Endodermal cell (in vitro differentiated cells): ENCODE measurements around the gene GPSM1. TPM values are rescaled to one million over a fixed set of nuclear protein-coding genes. Genes with fewer than 3 reads are reported as not detected.

Experiments used
- DNase-seq: peaks from one replicate; pipeline ENCODE4 v3.0.0-alpha.2; 2017
- H3K27ac ChIP-seq: 2 replicates; pipeline ENCODE4 v1.5.1; 2013; ENCODE audit warnings: mild to moderate bottlenecking, low read depth, low read length, moderate library complexity
- H3K27me3 ChIP-seq: 2 replicates; pipeline ENCODE4 v1.6.1; 2013; ENCODE audit warnings: mild to moderate bottlenecking, low read length, moderate library complexity; ENCODE audit not compliant: insufficient read depth, control insufficient read depth, poor library complexity, severe bottlenecking
- H3K36me3 ChIP-seq: 2 replicates; pipeline ENCODE4 v1.7.0; 2013; ENCODE audit warnings: mild to moderate bottlenecking, low read length, moderate library complexity; ENCODE audit not compliant: control insufficient read depth, insufficient read depth
- H3K4me1 ChIP-seq: one replicate; pipeline ENCODE4 v1.7.0; 2013; ENCODE audit warnings: low read length; ENCODE audit not compliant: control insufficient read depth, insufficient read depth
- H3K4me3 ChIP-seq: 2 replicates; pipeline ENCODE4 v1.5.1; 2013; ENCODE audit warnings: mild to moderate bottlenecking, low read length, moderate library complexity
- H3K9ac ChIP-seq: 2 replicates; pipeline ENCODE4 v1.6.1; 2013; ENCODE audit warnings: mild to moderate bottlenecking, low read length, moderate library complexity; ENCODE audit not compliant: poor library complexity, severe bottlenecking; ENCODE audit errors: extremely low read depth
- H3K9me3 ChIP-seq: 2 replicates; pipeline ENCODE4 v1.6.1; 2013; ENCODE audit warnings: mild to moderate bottlenecking, low read length, moderate library complexity; ENCODE audit not compliant: control insufficient read depth
- H3K27ac Mint-ChIP-seq: 2 replicates; pipeline ENCODE4 v1.8.0; 2020; ENCODE audit warnings: mixed read lengths
- H3K27me3 Mint-ChIP-seq: 2 replicates; pipeline ENCODE4 v1.8.0; 2021; ENCODE audit warnings: mild to moderate bottlenecking, mixed read lengths; ENCODE audit not compliant: insufficient read depth
- H3K36me3 Mint-ChIP-seq: 2 replicates; pipeline ENCODE4 v1.8.0; 2020; ENCODE audit warnings: low read depth, mixed read lengths
- H3K4me1 Mint-ChIP-seq: 2 replicates; pipeline ENCODE4 v1.8.0; 2020; ENCODE audit warnings: mixed read lengths
- H3K4me3 Mint-ChIP-seq: 2 replicates; pipeline ENCODE4 v1.8.0; 2020; ENCODE audit warnings: mild to moderate bottlenecking, moderate library complexity, mixed read lengths
- H3K9me3 Mint-ChIP-seq: 2 replicates; pipeline ENCODE4 v1.8.0; 2020; ENCODE audit warnings: mild to moderate bottlenecking, mixed read lengths
- CTCF ChIP-seq: fragments of 200-600 bp; sonication (generic); conservative IDR thresholded peaks from 2 replicates; pipeline ENCODE4 v1.5.0; 2021; ENCODE audit warnings: antibody characterized with exemption, mild to moderate bottlenecking
- WGBS, 2 experiments: methylation state at CpG; one replicate each; pipeline versions ENCODE4 v1.1.5 to v1.1.7; 2013; ENCODE audit warnings: missing lambda C conversion rate in 2 of 2, mixed read lengths in 1 of 2; ENCODE audit not compliant: insufficient coverage in 1 of 2, insufficient read length in 1 of 2; 5-methylcytosine and 5-hydroxymethylcytosine counted together
- total RNA-seq, 2 donors: library from RNA; stranded (reverse); fragmentation: NEBNext Ultra II Directional in 1 of 2; extraction: Animal tissue kit (Norgen Biotek cat#: 25700) in 1 of 2; gene quantifications; 2 replicates in 1 of 2; 3 replicates in 1 of 2; pipeline ENCODE4 v1.2.1, GENCODE V29; 2021

GPSM1 gene
- total RNA-seq, 2 donors from 2014 or later, result 37.2 to 38.6 TPM

GRCh38 chr9:136286359-136286986 lies 40.9 kb upstream of the GPSM1 start:
- DNase-seq, result no peak
- no peaks in the 10 kb centered on the region for H3K36me3 Mint-ChIP-seq
- H3K4me3 Mint-ChIP-seq, result no peak overlapping the region
- H3K27me3 Mint-ChIP-seq, result no peaks in the 10 kb centered on the region
- TF ChIP-seq CTCF, result no peak
- Histone ChIP-seq H3K27me3 (no peaks in the 10 kb centered on the region), H3K4me3 (no peak overlapping the region), H3K9me3 (no peaks in the 10 kb centered on the region), H3K27ac (no peak overlapping the region), H3K9ac (no peak overlapping the region), H3K36me3 (no peaks in the 10 kb centered on the region), H3K4me1 (no peaks in the 10 kb centered on the region)
- H3K9me3 Mint-ChIP-seq, result no peaks in the 10 kb centered on the region
- no peaks in the 10 kb centered on the region for H3K4me1 Mint-ChIP-seq
- 89 to 91% methylated on average over 25 to 30 of the region's 30 CpGs for WGBS, 2 experiments
- H3K27ac Mint-ChIP-seq, result no peak overlapping the region

- no peaks in the 10 kb centered on the region for H3K27me3 Mint-ChIP-seq
- H3K27ac ChIP-seq, result no peak overlapping the region
- no peaks in the 10 kb centered on the region for H3K36me3 ChIP-seq
- DNase-seq, result no peak
- no peaks in the 10 kb centered on the region for H3K27me3 ChIP-seq
- no peaks in the 10 kb centered on the region for H3K4me1 ChIP-seq
- H3K9me3 Mint-ChIP-seq, result no peaks in the 10 kb centered on the region
- no peak overlapping the region for H3K27ac Mint-ChIP-seq
- no peak overlapping the region for H3K4me3 Mint-ChIP-seq
- no peak overlapping the region for H3K4me3 ChIP-seq
- WGBS, 2 experiments, result 93 to 95% methylated on average over 12 to 13 of the region's 13 CpGs
- no peaks in the 10 kb centered on the region for H3K9me3 ChIP-seq
- no peaks in the 10 kb centered on the region for H3K36me3 Mint-ChIP-seq
- H3K4me1 Mint-ChIP-seq, result no peaks in the 10 kb centered on the region
- H3K9ac ChIP-seq, result no peak overlapping the region
- no peak for TF ChIP-seq CTCF
Measured at GRCh38 chr9:136286987-136287379, 40.4 kb upstream of the GPSM1 start.

- Histone ChIP-seq H3K9ac (no peak overlapping the region), H3K4me1 (no peaks in the 10 kb centered on the region), H3K27me3 (no peaks in the 10 kb centered on the region), H3K4me3 (no peak overlapping the region), H3K27ac (no peak overlapping the region), H3K36me3 (no peaks in the 10 kb centered on the region), H3K9me3 (no peaks in the 10 kb centered on the region)
- H3K4me3 Mint-ChIP-seq, result no peak overlapping the region
- H3K27ac Mint-ChIP-seq, result no peak overlapping the region
- no peak for DNase-seq
- H3K36me3 Mint-ChIP-seq, result no peaks in the 10 kb centered on the region
- no peak for TF ChIP-seq CTCF
- no peaks in the 10 kb centered on the region for H3K4me1 Mint-ChIP-seq
- no peaks in the 10 kb centered on the region for H3K9me3 Mint-ChIP-seq
- H3K27me3 Mint-ChIP-seq, result no peaks in the 10 kb centered on the region
- 85 to 89% methylated on average over 13 to 21 of the region's 21 CpGs for WGBS, 2 experiments
Measured at GRCh38 chr9:136287960-136288753, 39.2 kb upstream of the GPSM1 start.
